Activated CD8-positive, alpha-beta memory T cell treated with anti-CD3 and anti-CD28 coated beads for 24 hours (primary cell): ENCODE results near the gene NKAP.
A peak's percentile ranks its signal among the peaks of the same experiment; 100 is the strongest.
"Not testable (repeated sequence)": the region's sequence is repeated elsewhere in the genome, so short reads cannot be mapped to it uniquely, and the experiment has no call there.

Source experiments
- DNase-seq: peaks from one replicate; pipeline ENCODE4 v3.0.0-alpha.2; 2020

The NKAP gene

DNA sequence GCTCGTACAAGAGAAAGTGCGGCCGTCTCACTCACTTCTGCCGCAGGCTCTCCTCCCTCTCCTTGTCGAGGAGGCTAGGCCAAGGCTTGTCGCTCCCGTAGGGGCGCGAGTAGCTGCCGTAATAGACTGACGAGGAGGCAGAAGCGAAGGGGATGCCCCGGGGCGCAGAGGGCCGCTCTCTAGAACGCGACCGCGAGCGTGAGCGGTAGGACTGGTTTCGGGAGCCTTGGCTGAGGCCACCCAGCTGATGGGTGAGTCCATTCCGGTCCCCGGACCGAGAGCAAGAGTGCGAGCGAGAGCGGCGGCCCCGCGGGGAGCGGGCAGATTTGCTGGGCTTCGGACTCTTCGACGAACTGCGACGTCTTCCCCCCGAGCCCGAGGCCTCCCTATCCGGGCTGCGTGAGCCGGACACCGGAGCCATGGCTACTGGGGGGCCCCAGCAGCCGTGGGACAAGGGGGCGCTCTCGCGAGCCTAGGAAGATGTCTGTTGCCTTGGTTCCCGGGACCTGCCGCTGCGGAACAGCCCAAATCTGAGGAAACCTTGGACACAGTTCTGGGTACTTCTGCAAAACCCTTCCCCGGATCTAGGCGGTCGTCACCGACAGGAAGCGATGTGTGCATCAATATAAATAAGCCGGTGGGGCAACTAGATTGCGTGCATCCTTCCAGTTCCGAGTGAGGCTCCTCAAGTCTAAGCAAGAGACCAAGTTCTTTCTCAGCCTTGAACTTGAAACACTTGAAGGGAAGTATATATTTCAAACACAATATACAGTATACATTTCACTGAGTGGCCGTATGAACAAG, at the start of gene NKAP:
Gene NKAP, minus strand, starts transcription at position 567 of the 804 bp plus-strand sequence. Its CDS starts 146 bp downstream, at position 421.
- peak; percentile 92 for DNase-seq

- no peak for DNase-seq
Observed at GRCh38 chrX:119991005-119991787, 47.6 kb upstream of the NKAP start.

DNA sequence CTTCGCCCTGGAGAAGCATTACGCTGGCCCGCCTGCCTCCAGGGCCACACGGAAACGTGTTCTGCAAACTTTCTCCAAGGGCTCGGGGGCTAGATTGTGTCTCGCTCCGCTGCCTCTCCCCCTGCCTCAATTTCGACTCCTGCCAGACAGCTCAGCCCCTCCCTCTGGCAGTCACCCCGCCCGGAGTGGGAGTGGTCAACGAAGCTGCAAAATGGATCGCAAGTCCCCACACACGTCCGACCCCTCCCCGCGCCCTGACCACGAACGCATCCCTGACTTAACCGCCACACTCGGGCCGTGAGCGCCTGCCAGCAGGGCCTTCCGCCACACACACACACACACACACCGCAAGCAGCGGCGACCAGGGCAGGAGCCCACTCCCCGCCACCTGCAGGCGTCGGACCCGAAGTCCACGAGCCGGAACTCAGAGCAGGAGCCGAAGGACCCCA, 47.0 kb upstream of the NKAP start:
- no peak for DNase-seq

DNA sequence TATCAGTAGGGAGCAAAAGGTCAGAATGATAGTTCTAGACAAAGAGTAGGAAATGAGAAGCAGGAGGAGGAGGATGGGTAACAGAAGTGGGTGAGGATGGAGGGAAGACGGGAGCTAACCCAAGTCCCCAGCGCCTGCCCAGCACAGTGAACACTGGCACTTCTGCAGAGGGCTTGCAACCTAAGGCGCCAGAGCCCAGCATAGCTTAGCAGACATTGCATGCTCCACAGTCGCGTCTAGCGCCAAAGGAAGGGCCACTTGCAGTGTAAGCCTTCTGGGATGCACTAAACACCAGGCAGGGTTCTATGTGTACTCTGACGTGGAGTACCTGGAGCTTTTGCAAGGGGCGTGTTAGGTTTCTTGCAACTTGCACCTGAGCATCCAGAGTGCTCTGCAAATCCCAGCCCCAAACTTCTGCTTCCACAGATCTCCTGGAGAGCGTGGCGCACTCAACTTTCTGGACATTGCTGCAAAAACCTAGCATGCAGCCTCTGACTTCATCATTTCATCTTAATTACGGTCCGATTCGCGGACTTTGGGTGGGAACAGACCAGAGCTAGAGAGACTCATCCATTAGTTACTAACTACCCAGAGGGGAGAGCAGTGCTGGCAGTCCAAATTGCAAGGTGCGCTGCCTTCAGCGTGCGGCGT, 46.5 kb upstream of the NKAP start:
- no peak for DNase-seq

GRCh38 chrX:119986203-119986602, 42.7 kb upstream of the NKAP start:
- no peak for DNase-seq

- DNase-seq, result no peak
Observed at GRCh38 chrX:119984652-119985051, 41.1 kb upstream of the NKAP start.

DNA sequence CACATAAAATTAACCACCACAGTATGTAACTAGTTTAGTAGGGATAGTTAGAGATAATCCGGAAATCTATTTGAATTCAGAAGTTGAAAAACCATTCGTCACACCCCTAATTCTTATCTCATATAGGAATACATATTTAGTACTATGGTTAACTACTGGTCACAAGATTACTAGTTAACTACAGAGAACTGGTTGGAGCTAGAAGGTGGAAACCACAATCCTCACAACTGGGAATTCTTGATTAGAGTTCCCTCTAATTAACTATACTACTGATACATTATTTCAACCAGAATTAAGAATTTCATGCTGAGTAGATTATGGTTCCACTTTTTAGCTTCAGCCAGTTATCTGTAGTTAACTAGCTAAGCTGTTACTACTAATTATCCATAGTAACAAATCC, 39.9 kb upstream of the NKAP start:
- DNase-seq, result no peak

- DNase-seq, result no peak
Observed at GRCh38 chrX:119982145-119982544, 38.6 kb upstream of the NKAP start.

DNA sequence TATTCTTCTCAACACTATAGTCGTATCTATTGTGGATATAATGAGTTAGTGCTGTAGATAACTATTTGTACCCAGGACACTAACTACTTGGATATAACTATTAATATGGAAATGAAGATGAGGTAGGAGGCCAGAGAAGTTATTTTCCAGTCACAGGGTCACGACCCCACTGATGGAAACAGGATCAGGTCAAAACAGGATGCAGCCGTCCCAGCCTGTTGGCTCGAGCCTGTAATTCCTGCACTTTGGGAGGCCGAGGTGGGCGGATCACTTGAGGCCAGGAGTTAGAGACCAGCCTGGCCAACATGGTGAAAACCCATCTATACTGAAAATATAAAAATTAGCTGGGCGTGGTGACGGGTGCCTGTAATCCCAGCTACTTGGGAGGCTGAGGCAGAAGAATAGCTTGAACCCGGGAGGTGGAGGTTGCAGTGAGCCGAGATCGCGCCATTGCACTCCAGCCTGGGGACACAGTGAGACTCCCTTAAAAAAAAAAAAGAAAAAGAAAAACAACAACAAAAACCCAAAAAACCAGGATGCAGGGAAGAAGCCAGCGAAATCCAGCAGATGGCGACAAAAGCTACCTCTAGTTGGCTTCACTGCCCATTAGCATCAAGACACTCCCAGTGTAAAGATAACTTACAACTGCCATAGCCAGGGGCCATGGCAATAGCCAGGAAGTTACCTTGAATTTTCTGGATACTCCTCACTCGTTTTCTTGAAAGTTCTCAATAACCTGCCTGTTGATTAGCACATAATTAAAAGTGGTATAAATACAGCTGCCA, 37.9 kb upstream of the NKAP start:
- DNase-seq, result no peak

- not testable (repeated sequence) for DNase-seq
Observed at GRCh38 chrX:119977172-119977571, 33.6 kb upstream of the NKAP start.

- no peak for DNase-seq
Observed at GRCh38 chrX:119971184-119971583, 27.6 kb upstream of the NKAP start.

GRCh38 chrX:119970574-119970973, 27.0 kb upstream of the NKAP start:
- no peak for DNase-seq

- not testable (repeated sequence) for DNase-seq
Observed at GRCh38 chrX:119966837-119967236, 23.3 kb upstream of the NKAP start.

DNA sequence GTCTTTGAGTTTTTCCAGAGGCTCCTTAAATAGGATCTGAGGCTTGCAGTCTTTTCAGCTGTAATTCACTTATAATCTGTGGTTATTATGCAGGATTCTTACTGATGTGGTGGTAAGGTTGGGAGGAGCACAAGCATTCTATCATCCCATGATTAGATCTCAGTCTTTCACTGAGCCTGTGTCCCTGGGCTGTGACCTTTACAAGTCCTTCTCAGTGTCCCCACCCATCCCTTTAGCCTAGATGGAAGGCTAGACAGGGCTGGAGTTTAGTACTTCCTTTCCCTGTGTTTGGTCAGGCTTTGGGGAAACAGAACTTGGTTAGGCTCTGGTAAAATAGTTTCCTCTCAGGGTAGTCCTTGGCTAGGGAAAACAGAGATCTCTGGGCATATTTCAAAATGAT, 17.1 kb upstream of the NKAP start:
- DNase-seq, result no peak

- DNase-seq, result peak; percentile 67
Observed at GRCh38 chrX:119955807-119956570, 12.4 kb upstream of the NKAP start.

- DNase-seq, result no peak
Observed at GRCh38 chrX:119954374-119954773, 10.8 kb upstream of the NKAP start.

GRCh38 chrX:119948381-119948780, 4.8 kb upstream of the NKAP start:
- no peak for DNase-seq

DNA sequence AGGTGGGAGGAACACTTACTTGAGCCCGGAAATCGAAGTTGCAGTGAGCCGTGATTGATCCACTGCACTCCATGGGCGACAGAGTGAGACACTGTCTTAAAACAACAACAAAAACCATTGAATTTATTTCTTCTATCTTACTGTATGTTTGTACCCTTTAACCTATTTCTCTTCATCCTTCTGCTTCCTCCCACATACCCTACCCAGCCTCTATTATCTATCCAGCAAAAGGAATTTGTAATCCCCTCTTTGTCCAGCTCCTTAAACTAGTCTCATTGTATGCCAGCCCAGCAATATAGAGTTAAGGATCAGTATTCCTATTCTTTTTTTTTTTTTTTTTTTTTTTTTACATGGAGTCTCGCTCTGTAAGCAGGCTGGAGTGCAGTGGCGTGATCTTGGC, 1.9 kb upstream of the NKAP start:
- no peak for DNase-seq

- DNase-seq, result no peak
Observed at GRCh38 chrX:119942831-119943184, 743 bp downstream of the NKAP start.

DNA sequence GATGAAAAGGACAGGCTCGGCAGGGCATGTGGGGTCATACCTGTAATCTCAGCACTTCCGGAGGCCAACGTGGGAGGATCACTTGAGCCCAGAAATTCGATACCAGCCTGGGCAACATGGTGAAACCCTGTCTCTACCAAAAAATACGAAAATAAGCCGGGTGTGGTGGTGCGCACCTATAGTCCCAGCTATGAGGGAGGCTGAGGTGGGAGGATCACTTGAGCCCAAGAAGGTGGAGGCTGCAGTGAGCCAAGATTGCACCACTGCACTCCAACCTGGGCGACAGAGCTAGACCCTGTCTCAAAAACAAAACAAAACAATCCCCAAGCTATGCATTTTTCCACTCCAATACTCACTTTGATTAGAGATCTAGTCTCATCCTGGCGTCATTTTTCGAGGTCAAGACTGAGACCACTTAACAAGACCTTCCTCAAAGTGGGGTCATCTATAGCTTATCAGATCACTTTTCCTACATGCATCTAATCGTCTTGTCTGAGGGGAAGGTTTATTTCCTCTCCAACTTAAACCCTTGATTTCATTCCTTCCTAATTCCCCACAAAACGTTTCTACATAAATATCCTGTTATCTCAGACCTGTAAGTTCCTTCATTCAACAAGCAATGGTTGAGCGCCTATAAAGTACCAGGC, 1.3 kb downstream of the NKAP start:
- no peak for DNase-seq

DNA sequence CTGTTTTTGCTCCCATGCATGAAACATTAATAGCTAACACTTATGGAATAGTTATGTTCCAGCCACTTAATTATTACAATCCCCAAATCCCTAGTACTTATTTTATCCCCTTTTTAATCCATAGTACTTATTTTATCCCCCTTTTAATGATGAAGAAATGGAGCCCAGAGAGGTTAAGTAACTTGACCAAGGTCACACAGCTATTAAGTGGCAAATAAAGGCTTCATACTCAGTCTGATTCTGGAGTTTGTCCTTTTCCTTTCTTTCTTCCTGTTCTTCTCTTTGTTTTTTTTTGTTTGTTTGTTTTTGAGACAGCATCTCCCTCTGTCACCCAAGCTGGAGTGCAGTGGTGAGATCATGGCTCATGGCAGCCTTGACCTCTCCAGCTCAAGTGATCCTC, 2.2 kb downstream of the NKAP start:
- DNase-seq, result no peak
